CD4-positive, alpha-beta T cell treated with Interleukin-21 for 1 hour (primary cell): Measurements from ENCODE around the gene MICAL3.

Source experiments
- DNase-seq: peaks from one replicate; pipeline ENCODE4 v3.0.0-alpha.2; 2020

The MICAL3 gene

DNA sequence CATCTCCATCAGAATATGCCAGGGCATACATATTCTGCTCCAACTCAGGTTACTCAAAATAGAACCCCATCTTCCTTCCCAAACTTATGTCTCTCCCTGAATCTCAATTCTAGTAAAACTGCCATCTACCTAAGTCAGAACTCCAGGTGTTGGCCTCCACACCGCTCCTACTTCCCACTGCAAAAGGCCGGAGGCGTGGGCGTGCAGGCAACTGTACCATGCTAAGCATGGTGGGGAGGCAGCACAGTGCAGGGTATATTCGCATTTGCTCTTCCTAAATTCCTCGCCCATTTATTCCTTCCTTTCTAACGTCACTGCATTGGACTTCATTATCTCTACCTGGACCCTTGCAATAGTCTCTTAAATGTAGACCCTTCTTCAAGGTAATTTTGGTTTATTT, 97.8 kb downstream of the MICAL3 start:
- DNase-seq: no peak

DNA sequence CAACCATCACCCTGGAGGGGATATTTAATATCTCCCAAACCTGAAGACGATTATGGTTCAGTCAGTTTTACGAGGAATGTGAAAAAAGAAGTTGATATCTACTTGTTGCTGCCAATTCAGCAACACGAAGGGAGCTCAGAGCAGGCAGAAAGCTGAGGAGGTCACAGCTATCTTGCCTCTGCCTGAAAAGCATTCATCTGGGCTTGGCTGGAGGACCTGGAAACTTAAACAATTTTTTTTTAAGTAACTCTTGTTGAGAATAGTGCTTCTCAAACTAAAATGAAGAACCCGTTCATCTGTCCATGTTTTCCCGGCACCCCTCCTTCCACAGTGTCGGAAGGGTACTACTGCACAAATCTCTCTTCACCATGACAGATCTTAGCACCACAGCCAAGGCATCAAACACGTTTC, 98.9 kb downstream of the MICAL3 start:
- no peak for DNase-seq

- no peak for DNase-seq
Measured at GRCh38 chr22:17924735-17925364, 99.5 kb downstream of the MICAL3 start.

GRCh38 chr22:17924076-17924475, 100.3 kb downstream of the MICAL3 start:
- DNase-seq: no peak

GRCh38 chr22:17922925-17923903, 101.1 kb downstream of the MICAL3 start:
- no peak for DNase-seq

- DNase-seq: no peak
Measured at GRCh38 chr22:17921871-17922821, 102.2 kb downstream of the MICAL3 start.

DNA sequence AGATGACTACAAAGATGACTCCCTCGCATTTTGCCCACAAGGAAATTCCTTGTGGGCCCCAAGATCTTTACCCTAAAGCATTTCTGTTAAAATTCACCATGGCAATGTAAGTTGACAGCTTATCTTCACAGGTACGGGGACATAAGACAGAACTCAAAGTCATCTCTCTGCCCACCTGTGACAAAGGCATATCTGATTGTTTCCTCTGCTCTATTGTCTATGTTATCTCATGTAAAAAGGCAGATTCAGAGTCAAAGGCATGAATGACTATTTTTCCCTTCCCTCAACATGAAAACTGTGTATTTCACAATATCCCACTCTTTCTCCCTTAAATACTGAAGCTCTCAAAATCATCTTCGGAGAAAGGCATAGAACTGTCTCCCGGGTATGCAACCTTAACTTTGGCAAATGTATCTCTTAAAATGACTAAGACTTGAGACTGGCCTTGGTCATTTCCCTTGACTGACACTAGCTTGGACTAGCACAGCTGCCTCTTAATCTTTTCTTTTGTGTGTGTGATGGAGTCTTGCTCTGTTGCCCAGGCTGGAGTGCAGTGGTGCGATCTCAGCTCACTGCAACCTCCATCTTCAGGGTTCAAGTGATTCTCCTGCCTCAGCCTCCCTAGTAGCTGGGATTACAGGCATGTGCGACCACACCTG, 103.2 kb downstream of the MICAL3 start:
- DNase-seq: no peak

DNA sequence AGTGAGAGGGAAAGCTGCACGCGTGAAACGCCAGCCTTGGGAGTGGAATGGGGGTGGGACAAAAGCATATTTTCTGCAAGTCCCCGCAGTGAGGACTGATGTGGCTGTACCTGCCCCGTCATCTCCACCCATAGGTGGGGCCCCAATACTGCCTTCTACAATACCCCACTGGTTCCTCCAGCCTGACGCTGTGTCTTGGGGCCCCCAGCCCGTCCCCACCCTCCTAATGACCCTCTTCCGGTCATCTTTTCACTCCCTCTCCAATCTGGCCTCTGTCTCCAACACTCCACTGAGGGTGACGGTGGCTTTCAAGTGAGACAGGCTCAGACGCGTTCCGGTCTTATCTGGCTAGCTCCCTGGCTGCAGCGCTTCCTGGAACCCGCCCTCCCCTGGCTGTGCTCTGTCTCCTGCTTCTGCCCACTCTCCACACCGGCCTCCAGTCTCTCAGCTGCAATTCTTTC, 104.2 kb downstream of the MICAL3 start:
- DNase-seq: no peak

- no peak for DNase-seq
Measured at GRCh38 chr22:17919276-17920144, 104.9 kb downstream of the MICAL3 start.

DNA sequence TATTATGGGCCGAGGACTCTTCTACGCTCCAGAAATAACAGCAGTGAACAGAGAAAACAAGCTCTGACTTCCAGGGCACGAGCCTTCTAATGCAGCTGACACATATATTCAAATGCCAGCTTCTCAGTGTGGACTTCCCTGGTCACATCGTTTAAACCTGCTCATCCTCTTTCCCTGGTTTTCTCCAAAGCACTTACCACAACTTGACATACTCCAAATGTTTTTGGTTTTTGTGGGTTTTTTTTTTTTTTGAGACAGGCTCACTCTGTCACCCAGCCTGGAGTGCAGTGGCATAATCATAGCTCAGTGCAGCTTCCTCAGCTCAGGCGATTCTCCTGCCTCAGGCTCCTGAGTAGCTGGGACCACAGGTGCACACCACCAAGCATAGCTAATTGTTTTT, 105.5 kb downstream of the MICAL3 start:
- DNase-seq: no peak

GRCh38 chr22:17917490-17917983, 106.8 kb downstream of the MICAL3 start:
- no peak for DNase-seq

- DNase-seq: no peak
Measured at GRCh38 chr22:17916226-17916889, 108.0 kb downstream of the MICAL3 start.

DNA sequence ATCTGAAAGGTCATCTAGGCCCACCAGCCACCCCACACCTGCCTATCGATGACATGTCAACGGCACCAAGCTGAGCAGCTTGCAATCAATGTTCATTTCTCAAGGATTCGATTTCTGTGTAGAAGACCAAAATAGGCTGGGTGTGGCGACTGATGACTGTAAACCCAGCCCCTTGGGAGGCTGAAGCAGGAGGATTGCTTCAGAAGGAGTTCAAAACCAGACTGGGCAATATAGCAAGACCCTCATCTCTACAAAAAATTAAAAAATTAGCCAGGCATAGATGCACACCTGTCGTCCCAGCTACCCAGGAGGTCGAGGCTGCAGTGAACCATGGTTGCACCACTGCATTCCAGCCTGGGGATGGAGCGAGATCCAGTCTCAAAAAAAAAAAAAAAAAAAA, 108.7 kb downstream of the MICAL3 start:
- DNase-seq: no peak

DNA sequence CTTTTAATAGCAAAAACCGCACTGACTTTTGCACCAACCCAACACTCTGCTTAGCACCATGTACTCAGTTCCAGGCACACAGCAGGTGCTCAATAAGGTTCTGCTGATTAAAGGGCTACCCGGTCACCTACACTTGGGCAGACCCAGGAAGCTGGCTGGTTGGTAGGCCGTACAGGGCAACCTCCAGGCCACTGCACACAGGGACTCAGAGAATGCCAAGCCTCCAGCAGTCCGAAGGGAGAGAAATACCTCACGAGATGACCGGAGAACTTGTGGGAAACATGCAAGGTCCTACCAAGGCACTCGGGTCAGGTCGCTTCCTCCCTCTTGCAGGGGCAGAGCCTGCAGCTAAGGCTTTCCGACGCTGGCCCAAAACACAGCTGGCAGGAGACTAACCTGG, 109.2 kb downstream of the MICAL3 start:
- DNase-seq: no peak

GRCh38 chr22:17914474-17914873, 109.9 kb downstream of the MICAL3 start:
- no peak for DNase-seq

GRCh38 chr22:17913801-17914347, 110.5 kb downstream of the MICAL3 start:
- DNase-seq: no peak

DNA sequence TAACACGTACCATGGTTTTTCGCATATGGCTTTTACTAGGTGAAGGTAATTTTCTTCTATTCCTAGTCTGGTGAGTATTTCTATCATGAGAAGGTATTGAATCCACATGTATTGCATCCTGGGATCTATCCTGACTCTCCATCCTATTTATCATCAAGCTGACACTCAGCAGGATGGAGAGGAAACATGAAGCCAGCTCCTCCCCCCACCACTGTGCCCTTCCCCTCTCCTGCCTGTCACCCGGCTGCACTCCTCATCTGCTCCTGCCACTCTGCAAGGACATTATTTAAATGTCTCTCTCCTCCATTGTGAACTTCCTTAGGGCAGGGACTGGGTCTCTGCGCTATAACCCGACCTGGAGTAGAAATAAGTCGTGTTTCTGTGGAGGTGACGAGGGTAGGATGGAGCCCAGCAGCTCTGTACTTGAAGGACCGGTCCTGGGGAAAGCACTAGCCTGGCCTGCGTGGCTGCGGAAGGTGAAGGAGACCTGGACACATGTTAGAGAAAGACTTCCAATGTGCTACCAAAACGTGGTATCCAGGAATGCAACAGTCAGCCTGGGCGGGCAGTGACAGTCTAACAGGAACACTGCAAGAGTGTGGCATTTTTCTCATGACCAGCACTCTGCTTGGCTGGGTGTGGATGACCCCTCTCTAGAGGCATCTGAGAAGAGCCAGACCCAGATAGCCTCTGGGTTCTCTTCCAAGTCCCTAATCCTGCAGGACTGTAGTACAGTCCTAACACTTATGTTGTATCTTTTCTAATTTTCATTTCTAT, 111.2 kb downstream of the MICAL3 start:
- DNase-seq: no peak

DNA sequence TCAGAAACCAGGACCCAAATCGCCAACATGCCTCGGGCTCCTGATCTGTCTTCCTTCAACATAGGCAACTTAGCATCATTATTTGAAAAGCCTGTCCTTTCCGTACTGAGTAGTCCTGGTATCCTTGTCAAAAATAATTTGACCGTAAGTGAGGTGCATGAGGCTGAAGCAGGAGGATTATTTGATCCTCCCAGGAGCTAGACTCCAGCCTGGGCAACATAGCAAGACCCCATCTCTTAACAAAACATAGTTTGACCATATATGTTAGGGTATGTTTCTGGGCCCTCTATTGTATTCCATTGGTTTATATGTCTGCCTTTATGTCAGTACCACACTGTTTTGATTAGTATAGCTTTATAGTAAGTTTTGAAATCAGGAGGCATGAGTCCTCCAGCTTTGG, 112.5 kb downstream of the MICAL3 start:
- no peak for DNase-seq

DNA sequence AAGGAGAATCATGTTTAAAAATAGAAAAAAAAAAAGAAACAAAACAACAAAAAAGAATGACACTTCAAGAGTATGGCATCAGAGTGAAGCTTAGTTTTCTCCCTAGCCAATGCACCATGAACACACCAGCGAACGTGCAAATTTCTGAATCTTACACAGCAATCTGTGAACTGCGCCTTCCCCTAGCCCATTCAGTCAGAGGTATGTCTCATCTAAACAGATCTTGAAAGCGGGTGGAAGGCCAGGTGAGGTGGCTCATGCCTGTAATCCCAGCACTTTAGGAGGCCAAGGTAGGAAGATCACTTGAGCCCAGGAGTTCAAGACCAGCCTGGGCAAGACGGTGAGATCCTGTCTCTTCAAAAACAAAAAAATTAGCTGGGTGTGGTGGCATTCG, 113.1 kb downstream of the MICAL3 start:
- DNase-seq: no peak
